HEK293T (cell line): ENCODE data around the gene UNC119B.

Experiments used
- CTCF ChIA-PET: fragments of 350-600 bp; formaldehyde crosslinking; extraction: SDS; loops from one replicate; lab custom pipeline; 2021; ENCODE audit warnings: antibody characterized with exemption, inconsistent platforms; lab: Yijun Ruan, JAX
- POLR2A ChIA-PET: fragments of 350-600 bp; formaldehyde crosslinking; extraction: SDS; loops from one replicate; lab custom pipeline; 2020; ENCODE audit warnings: antibody characterized with exemption, inconsistent platforms; lab: Yijun Ruan, JAX
- DNase-seq: peaks from one replicate; pipeline ENCODE4 v3.0.0; 2012; ENCODE audit warnings: mixed read lengths; ENCODE audit errors: extremely low spot score
- ARNT ChIP-seq: fragments of 450-650 bp; IDR thresholded peaks from 2 replicates; pipeline ENCODE4 v1.6.1; 2017; ENCODE audit warnings: mild to moderate bottlenecking
- BHLHE40 ChIP-seq: fragments of 450-650 bp; IDR thresholded peaks from 2 replicates; pipeline ENCODE4 v1.6.1; 2016; ENCODE audit warnings: mild to moderate bottlenecking, moderate library complexity, borderline replicate concordance
- CTBP1 ChIP-seq: fragments of 450-650 bp; IDR thresholded peaks from 2 replicates; pipeline ENCODE4 v1.6.1; 2016; ENCODE audit warnings: borderline replicate concordance
- ELF4 ChIP-seq: fragments of 450-650 bp; IDR thresholded peaks from 2 replicates; pipeline ENCODE4 v1.6.1; 2017; ENCODE audit warnings: antibody characterized with exemption
- FOXA1 ChIP-seq: fragments of 450-650 bp; IDR thresholded peaks from 2 replicates; pipeline ENCODE4 v1.6.1; 2016; ENCODE audit warnings: mild to moderate bottlenecking
- FOXK2 ChIP-seq: fragments of 450-650 bp; IDR thresholded peaks from 2 replicates; pipeline ENCODE4 v1.6.1; 2016; ENCODE audit warnings: mild to moderate bottlenecking
- FOXM1 ChIP-seq: fragments of 450-650 bp; IDR thresholded peaks from 2 replicates; pipeline ENCODE4 v1.6.1; 2017; ENCODE audit warnings: mild to moderate bottlenecking, borderline replicate concordance
- HDGF ChIP-seq: fragments of 450-650 bp; IDR thresholded peaks from 2 replicates; pipeline ENCODE4 v1.6.1; 2017; ENCODE audit warnings: antibody characterized with exemption, borderline replicate concordance
- L3MBTL2 ChIP-seq: fragments of 450-650 bp; conservative IDR thresholded peaks from 2 replicates; pipeline ENCODE4 v1.6.1; 2016; ENCODE audit warnings: mild to moderate bottlenecking
- LEF1 ChIP-seq: fragments of 450-650 bp; IDR thresholded peaks from 2 replicates; pipeline ENCODE4 v1.6.1; 2017; ENCODE audit warnings: mild to moderate bottlenecking, borderline replicate concordance
- NFRKB ChIP-seq: fragments of 450-650 bp; IDR thresholded peaks from 2 replicates; pipeline ENCODE4 v1.6.1; 2016; ENCODE audit warnings: mild to moderate bottlenecking, moderate library complexity
- SP1 ChIP-seq: fragments of 450-650 bp; IDR thresholded peaks from 2 replicates; pipeline ENCODE4 v1.6.1; 2017
- SUZ12 ChIP-seq: fragments of 450-650 bp; IDR thresholded peaks from 2 replicates; pipeline ENCODE4 v1.6.1; 2016; ENCODE audit warnings: mild to moderate bottlenecking
- TARDBP ChIP-seq: fragments of 450-650 bp; IDR thresholded peaks from 2 replicates; pipeline ENCODE4 v1.6.1; 2016
- ZNF384 ChIP-seq: fragments of 450-650 bp; IDR thresholded peaks from 2 replicates; pipeline ENCODE4 v1.6.1; 2016
- TF ChIP-seq, protein P1 (sequence below): fragments of 450-650 bp; IDR thresholded peaks from 2 replicates; pipeline ENCODE4 v1.6.1; 2016

The UNC119B gene

GRCh38 chr12:120689397-120690082, 20.7 kb upstream of the UNC119B start:
- TF ChIP-seq HDGF (no peak), SP1 (no peak), ELF4 (no peak), L3MBTL2 (no peak), ZNF384 (no peak), CTBP1 (no peak), TARDBP (no peak), FOXM1 (no peak), ARNT (no peak), SUZ12 (no peak), FOXK2 (no peak), BHLHE40 (no peak)
- ChIA-PET POLR2A (interaction anchor here (1.0 to 1.2 kb wide), 2 partner anchors 108 to 488 kb away, joined by 3 read pairs; partner anchors contain the start of genes POP5 and RPLP0), CTCF (interaction anchor here (0.6 kb wide), 1 partner anchor 323 kb away, joined by 9 read pairs; no protein-coding TSS in a partner anchor)
- no peak for DNase-seq

- ChIA-PET CTCF (interaction anchor here (0.6 kb wide), 1 partner anchor 322 kb away, joined by 9 read pairs; no protein-coding TSS in a partner anchor), POLR2A (interaction anchor here (1.0 to 1.2 kb wide), 3 partner anchors 109 to 489 kb away, joined by 3 read pairs; partner anchors contain the start of genes POP5 and RPLP0)
- TF ChIP-seq FOXK2 (no peak), NFRKB (no peak), FOXM1 (no peak), ARNT (no peak), FOXA1 (no peak), LEF1 (no peak), ZNF384 (no peak), HDGF (no peak), BHLHE40 (no peak)
- no peak for DNase-seq
Observed at GRCh38 chr12:120690083-120690450, 20.2 kb upstream of the UNC119B start.

GRCh38 chr12:120690978-120691377, 19.3 kb upstream of the UNC119B start:
- DNase-seq: no peak
- no peak for TF ChIP-seq TARDBP
- POLR2A ChIA-PET: interaction anchor here (1.1 to 1.2 kb wide), 2 partner anchors 110 to 111 kb away, joined by 3 read pairs; partner anchors contain the start of gene POP5
- CTCF ChIA-PET: interaction anchor here (0.7 kb wide), 1 partner anchor 21 kb away, joined by 3 read pairs; no protein-coding TSS in a partner anchor

DNA sequence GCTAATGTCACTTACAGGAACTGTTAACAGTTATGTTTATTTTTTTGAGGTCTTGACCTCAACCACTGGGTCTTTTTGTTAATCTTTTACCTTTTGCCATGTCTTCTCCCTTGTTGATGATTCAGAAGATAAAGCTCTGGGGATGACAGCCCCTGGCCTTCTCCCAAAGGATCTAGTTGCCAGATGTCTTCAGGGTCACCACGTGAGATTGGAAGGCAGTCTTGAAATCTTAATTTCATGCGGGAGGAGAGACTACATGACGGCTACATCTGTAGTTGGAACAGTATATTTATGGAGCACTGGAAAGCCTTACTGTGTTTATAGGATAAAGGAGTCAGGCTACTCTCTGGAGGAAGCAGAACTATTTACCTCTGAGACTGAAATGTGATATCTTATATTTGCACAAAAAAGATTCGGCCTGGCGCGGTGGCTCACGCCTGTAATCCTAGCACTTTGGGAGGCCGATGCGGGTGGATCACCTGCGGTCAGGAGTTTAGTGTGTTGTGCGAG, 17.7 kb upstream of the UNC119B start:
- no peak for DNase-seq
- CTCF ChIA-PET: interaction anchor here (1.1 kb wide), 1 partner anchor 44 kb away, joined by 5 read pairs; no protein-coding TSS in a partner anchor
- TF ChIP-seq SP1 (no peak), BHLHE40 (no peak), NFRKB (no peak), SUZ12 (no peak), ZNF384 (no peak), LEF1 (no peak), L3MBTL2 (no peak), ARNT (no peak), FOXK2 (no peak), TARDBP (no peak), ELF4 (no peak), FOXM1 (no peak), HDGF (no peak), CTBP1 (no peak)
- TF ChIP-seq, protein P1, sequence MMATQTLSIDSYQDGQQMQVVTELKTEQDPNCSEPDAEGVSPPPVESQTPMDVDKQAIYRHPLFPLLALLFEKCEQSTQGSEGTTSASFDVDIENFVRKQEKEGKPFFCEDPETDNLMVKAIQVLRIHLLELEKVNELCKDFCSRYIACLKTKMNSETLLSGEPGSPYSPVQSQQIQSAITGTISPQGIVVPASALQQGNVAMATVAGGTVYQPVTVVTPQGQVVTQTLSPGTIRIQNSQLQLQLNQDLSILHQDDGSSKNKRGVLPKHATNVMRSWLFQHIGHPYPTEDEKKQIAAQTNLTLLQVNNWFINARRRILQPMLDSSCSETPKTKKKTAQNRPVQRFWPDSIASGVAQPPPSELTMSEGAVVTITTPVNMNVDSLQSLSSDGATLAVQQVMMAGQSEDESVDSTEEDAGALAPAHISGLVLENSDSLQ: no peak
- POLR2A ChIA-PET: no interaction called here

GRCh38 chr12:120693848-120694247, 16.4 kb upstream of the UNC119B start:
- no peak for TF ChIP-seq FOXA1
- no peak for TF ChIP-seq NFRKB
- TF ChIP-seq ELF4: no peak
- TF ChIP-seq ZNF384: no peak
- no peak for TF ChIP-seq FOXK2
- TF ChIP-seq L3MBTL2: no peak
- TF ChIP-seq ARNT: no peak
- no peak for TF ChIP-seq HDGF
- no peak for TF ChIP-seq CTBP1
- no peak for TF ChIP-seq TARDBP
- TF ChIP-seq FOXM1: no peak
- TF ChIP-seq SUZ12: no peak
- no peak for TF ChIP-seq LEF1
- TF ChIP-seq SP1: no peak
- ChIA-PET POLR2A (no interaction called here), CTCF (no interaction called here)
- DNase-seq: no peak

DNA sequence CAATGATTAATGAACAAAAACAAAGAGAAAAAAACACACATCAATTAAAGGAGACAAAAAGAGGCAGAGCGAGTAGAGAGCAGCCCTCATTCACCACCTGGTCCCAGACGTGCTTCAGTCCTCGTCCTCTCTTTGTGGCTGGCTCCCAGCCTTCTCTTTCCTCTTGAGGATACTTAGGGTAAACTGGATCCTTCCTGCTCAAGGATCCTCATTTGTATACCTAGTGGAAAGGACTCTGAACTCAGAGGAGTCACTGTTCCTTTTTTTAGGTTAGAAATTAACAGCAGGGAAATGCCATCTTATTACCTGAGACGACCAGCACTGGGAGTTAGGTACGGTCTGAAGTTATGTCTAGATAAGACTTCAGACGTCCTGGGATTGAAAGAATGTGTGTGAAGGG, 13.6 kb upstream of the UNC119B start:
- DNase-seq: no peak
- ChIA-PET POLR2A (interaction anchor here (0.6 kb wide), 1 partner anchor 8 kb away, joined by 6 read pairs; no protein-coding TSS in a partner anchor), CTCF (interaction anchor here (0.6 kb wide), 1 partner anchor 71 kb away, joined by 11 read pairs; no protein-coding TSS in a partner anchor)
- TF ChIP-seq LEF1 (no peak), FOXK2 (no peak), CTBP1 (no peak), ARNT (no peak), NFRKB (no peak), SUZ12 (no peak), FOXA1 (no peak), FOXM1 (no peak), ZNF384 (no peak), L3MBTL2 (no peak), SP1 (no peak), HDGF (no peak), TARDBP (no peak), ELF4 (no peak), BHLHE40 (no peak)
- TF ChIP-seq, protein P1: no peak
